ENCODE measurements around the gene POLA1.

GRCh38 chrX:24837966-24838365, 144.2 kb downstream of the POLA1 start:
- TF ChIP-seq TAF1 (IDR thresholded peaks at IDR 0.05; ENCODE audit: low read depth) (no peak), FOXM1 (IDR thresholded peaks at IDR 0.05; ENCODE audit: borderline replicate concordance, low read depth) (no peak), NFIC (IDR thresholded peaks at IDR 0.05) (no peak), YY1 (IDR thresholded peaks at IDR 0.05; ENCODE audit: low read depth) (no peak), EP300 (IDR thresholded peaks at IDR 0.05; ENCODE audit: borderline replicate concordance) (no peak), REST (IDR thresholded peaks at IDR 0.05; ENCODE audit: low read depth) (no peak), CEBPB (IDR thresholded peaks at IDR 0.05) (no peak), RAD21 (IDR thresholded peaks at IDR 0.05; ENCODE audit: low read depth) (no peak)
- TF ChIP-seq, protein P1, sequence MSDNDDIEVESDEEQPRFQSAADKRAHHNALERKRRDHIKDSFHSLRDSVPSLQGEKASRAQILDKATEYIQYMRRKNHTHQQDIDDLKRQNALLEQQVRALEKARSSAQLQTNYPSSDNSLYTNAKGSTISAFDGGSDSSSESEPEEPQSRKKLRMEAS (IDR thresholded peaks at IDR 0.05): no peak

Measured in Ishikawa (cell line).